Gastrocnemius medialis (tissue), 4 donors: ENCODE measurements around the gene ASTN2. TPM values are rescaled to one million over a fixed set of nuclear protein-coding genes. Genes with fewer than 3 reads are reported as not detected.

Source experiments
- ATAC-seq, 2 donors: fragments of 150-250 bp; one replicate each; pipeline ENCODE4 v1.9.1; 2016
- DNase-seq, 2 donors: peaks; one replicate each; pipeline ENCODE4 v3.0.0-alpha.2; 2019
- H3K27ac ChIP-seq, 4 donors: fragments of 200-600 bp; sonication (generic); 1 replicate in 1 of 4; 2 replicates in 3 of 4; pipeline ENCODE4 v1.5.1; 2016 to 2018; ENCODE audit warnings: mild to moderate bottlenecking in 2 of 4, moderate library complexity in 1 of 4
- H3K27me3 ChIP-seq, 3 donors: fragments of 200-600 bp; sonication (generic) in 2 of 3; 1 replicate in 1 of 3; 2 replicates in 2 of 3; pipeline versions ENCODE4 v1.5.1 to v1.6.0; 2016 to 2019; ENCODE audit warnings: mild to moderate bottlenecking in 1 of 3, moderate library complexity in 1 of 3
- H3K36me3 ChIP-seq, 2 donors: fragments of 200-600 bp; sonication (generic) in 1 of 2; one replicate each; pipeline ENCODE4 v1.5.1; 2017 to 2018
- H3K4me1 ChIP-seq, 2 donors: fragments of 200-600 bp; sonication (generic) in 1 of 2; one replicate each; pipeline ENCODE4 v1.5.1; 2016 to 2017; ENCODE audit warnings: mild to moderate bottlenecking in 2 of 2
- H3K4me3 ChIP-seq, 4 donors: fragments of 200-600 bp; sonication (generic) in 3 of 4; 1 replicate in 1 of 4; 2 replicates in 3 of 4; pipeline ENCODE4 v1.5.1; 2016 to 2019; ENCODE audit warnings: mild to moderate bottlenecking in 2 of 4
- H3K9me3 ChIP-seq, 3 donors: fragments of 200-600 bp; sonication (generic) in 2 of 3; 1 replicate in 1 of 3; 2 replicates in 2 of 3; pipeline ENCODE4 v1.5.1; 2016 to 2019
- POLR2A ChIP-seq, 2 donors: fragments of 450-650 bp; IDR thresholded peaks; one replicate each; pipeline ENCODE4 v1.6.1; 2017; ENCODE audit warnings: antibody characterized with exemption in 2 of 2, mild to moderate bottlenecking in 2 of 2, moderate library complexity in 2 of 2
- in situ Hi-C, 4 donors: fragments of 200-750 bp; cut with MboI; loops; one replicate each; pipeline versions ENCODE4 v1.15.0 to v1.8.0; 2017; ENCODE audit warnings: low sequenced_read_pairs in 4 of 4
- intact Hi-C: fragments of 100-400 bp; cut with DNase I; formaldehyde crosslinking; loops from one replicate; pipeline ENCODE4 v1.15.1; 2023; ENCODE audit warnings: low total_unique reads
- total RNA-seq, 4 donors: library from RNA; depleted of rRNA; stranded (reverse); fragments of >200 nt; gene quantifications; one replicate each; pipeline versions ENCODE4 v1.1.0 to v1.2.3, GENCODE V29; 2016
- TF ChIP-seq, protein P1 (sequence below), 5 experiments: fragments of 450-650 bp in 3 of 5; fragments of 200-600 bp in 2 of 5; sonication (generic) in 2 of 5; IDR thresholded peaks in 4 of 5; conservative IDR thresholded peaks in 1 of 5; 1 replicate in 4 of 5; 2 replicates in 1 of 5; pipeline ENCODE4 v1.5.1; 2016 to 2019; ENCODE audit warnings: antibody characterized with exemption in 5 of 5, mild to moderate bottlenecking in 3 of 5, moderate library complexity in 3 of 5

ASTN2 gene
- total RNA-seq, 4 donors from 2014 or later: 2.5 to 4.6 (median 3.7) TPM

GRCh38 chr9:117302487-117302886 is 112.4 kb downstream of the ASTN2 start:
- Histone ChIP-seq H3K36me3 (no peaks in the 10 kb centered on the region), H3K9me3 (no peaks in the 10 kb centered on the region), H3K27ac (no peak overlapping the region), H3K27me3 (peaks cover 0 to 3% (median 0%) of the 10 kb centered on the region in 3 donors), H3K4me1 (no peaks in the 10 kb centered on the region), H3K4me3 (no peak overlapping the region)
- intact Hi-C loops: no loop called here
- TF ChIP-seq POLR2A (IDR thresholded peaks at IDR 0.05): no peak
- TF ChIP-seq, protein P1, sequence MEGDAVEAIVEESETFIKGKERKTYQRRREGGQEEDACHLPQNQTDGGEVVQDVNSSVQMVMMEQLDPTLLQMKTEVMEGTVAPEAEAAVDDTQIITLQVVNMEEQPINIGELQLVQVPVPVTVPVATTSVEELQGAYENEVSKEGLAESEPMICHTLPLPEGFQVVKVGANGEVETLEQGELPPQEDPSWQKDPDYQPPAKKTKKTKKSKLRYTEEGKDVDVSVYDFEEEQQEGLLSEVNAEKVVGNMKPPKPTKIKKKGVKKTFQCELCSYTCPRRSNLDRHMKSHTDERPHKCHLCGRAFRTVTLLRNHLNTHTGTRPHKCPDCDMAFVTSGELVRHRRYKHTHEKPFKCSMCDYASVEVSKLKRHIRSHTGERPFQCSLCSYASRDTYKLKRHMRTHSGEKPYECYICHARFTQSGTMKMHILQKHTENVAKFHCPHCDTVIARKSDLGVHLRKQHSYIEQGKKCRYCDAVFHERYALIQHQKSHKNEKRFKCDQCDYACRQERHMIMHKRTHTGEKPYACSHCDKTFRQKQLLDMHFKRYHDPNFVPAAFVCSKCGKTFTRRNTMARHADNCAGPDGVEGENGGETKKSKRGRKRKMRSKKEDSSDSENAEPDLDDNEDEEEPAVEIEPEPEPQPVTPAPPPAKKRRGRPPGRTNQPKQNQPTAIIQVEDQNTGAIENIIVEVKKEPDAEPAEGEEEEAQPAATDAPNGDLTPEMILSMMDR (IDR thresholded peaks at IDR 0.05 in 4 of 5, conservative IDR thresholded peaks at IDR 0.05 in 1 of 5): no peak
- ATAC-seq (no peak), DNase-seq (no peak)
- in situ Hi-C loops: no loop called here

DNA sequence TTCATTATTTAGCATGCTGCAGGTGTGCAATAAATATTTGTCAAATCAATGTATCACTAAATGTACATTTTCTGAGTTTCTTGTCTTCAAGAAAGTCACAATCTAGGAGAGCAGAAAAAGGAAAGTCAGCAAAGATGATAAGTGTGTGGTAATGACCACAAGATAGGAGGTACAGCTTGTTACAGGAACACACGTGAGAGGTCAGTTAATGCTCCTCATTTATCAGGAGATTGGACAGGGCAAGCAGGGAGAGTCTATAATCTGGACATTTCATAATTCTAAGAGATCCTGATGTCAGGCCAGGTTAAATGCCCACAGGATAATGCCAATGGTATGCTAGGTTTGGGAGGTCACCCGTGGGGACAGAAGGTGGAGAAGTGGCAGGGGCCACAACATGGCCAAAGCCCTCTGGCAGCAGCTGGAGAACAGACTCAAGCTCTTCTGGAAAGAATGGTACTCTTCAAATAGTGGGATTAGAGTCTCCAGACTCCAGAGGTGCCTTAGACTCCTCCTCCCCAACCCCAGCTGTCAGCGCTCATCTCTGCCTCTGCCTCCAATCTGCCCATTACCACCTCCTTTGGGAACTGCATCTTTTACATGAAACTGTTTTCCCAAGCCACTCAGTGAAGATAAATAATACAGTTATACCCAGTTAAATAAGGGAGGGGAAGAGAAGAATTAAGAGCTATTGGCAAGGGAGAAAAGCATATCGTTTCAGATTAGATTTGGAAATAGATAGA is 114.3 kb downstream of the ASTN2 start:
- DNase-seq: no peak
- in situ Hi-C loops: no loop called here
- no peak for ATAC-seq
- intact Hi-C loops: no loop called here
- Histone ChIP-seq H3K36me3 (no peaks in the 10 kb centered on the region), H3K4me1 (no peaks in the 10 kb centered on the region), H3K4me3 (no peak overlapping the region), H3K9me3 (no peaks in the 10 kb centered on the region), H3K27ac (no peak overlapping the region), H3K27me3 (no peaks in the 10 kb centered on the region)
- TF ChIP-seq POLR2A (IDR thresholded peaks at IDR 0.05): no peak
- TF ChIP-seq, protein P1 (IDR thresholded peaks at IDR 0.05 in 4 of 5, conservative IDR thresholded peaks at IDR 0.05 in 1 of 5): no peak

DNA sequence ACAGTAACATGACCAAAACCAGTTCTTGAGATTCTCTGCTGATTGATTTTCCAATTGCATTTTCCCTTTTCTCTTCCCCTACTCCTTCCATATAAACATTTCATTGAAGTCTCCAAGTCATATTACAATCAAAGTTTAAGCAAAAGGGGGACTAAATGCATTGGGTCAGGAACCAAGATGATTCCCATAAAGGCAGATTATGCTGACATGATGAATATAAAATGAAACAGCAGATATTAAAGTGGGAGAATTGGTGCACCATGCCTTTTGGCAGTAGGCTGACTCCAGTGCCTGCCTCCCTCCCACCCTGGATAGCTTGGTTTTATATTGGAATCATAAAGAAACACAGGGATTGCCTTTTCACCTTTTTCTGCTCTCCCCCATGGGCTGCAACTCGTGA is 118.4 kb downstream of the ASTN2 start:
- DNase-seq: no peak
- intact Hi-C loops: no loop called here
- H3K4me1 ChIP-seq: no peaks in the 10 kb centered on the region
- TF ChIP-seq POLR2A (IDR thresholded peaks at IDR 0.05): no peak
- TF ChIP-seq, protein P1 (IDR thresholded peaks at IDR 0.05 in 4 of 5, conservative IDR thresholded peaks at IDR 0.05 in 1 of 5): no peak
- H3K4me3 ChIP-seq: no peak overlapping the region
- H3K36me3 ChIP-seq: no peaks in the 10 kb centered on the region
- no peaks in the 10 kb centered on the region for H3K27me3 ChIP-seq
- in situ Hi-C loops: loop anchor here in 1 of 4 donors (25.0 kb wide), 1 partner anchor 109 kb away; no protein-coding TSS in a partner anchor
- ATAC-seq: no peak
- no peaks in the 10 kb centered on the region for H3K9me3 ChIP-seq
- H3K27ac ChIP-seq: no peak overlapping the region

GRCh38 chr9:117293206-117294114 is 121.4 kb downstream of the ASTN2 start:
- intact Hi-C loops: no loop called here
- Histone ChIP-seq H3K27ac (no peak overlapping the region), H3K36me3 (no peaks in the 10 kb centered on the region), H3K27me3 (no peaks in the 10 kb centered on the region), H3K4me3 (no peak overlapping the region), H3K4me1 (no peaks in the 10 kb centered on the region), H3K9me3 (no peaks in the 10 kb centered on the region)
- TF ChIP-seq, protein P1 (IDR thresholded peaks at IDR 0.05 in 4 of 5, conservative IDR thresholded peaks at IDR 0.05 in 1 of 5): no peak
- TF ChIP-seq POLR2A (IDR thresholded peaks at IDR 0.05): no peak
- ATAC-seq: no peak
- DNase-seq: no peak
- in situ Hi-C loops: loop anchor here in 1 of 4 donors (25.0 kb wide), 1 partner anchor 106 kb away; no protein-coding TSS in a partner anchor
